ENCODE results near the gene OSCAR. TPM values are rescaled to one million over a fixed set of nuclear protein-coding genes. Genes with fewer than 3 reads are reported as not detected.

OSCAR gene
- total RNA-seq, 1 donor from 2014 or later: 0.20 TPM

DNA sequence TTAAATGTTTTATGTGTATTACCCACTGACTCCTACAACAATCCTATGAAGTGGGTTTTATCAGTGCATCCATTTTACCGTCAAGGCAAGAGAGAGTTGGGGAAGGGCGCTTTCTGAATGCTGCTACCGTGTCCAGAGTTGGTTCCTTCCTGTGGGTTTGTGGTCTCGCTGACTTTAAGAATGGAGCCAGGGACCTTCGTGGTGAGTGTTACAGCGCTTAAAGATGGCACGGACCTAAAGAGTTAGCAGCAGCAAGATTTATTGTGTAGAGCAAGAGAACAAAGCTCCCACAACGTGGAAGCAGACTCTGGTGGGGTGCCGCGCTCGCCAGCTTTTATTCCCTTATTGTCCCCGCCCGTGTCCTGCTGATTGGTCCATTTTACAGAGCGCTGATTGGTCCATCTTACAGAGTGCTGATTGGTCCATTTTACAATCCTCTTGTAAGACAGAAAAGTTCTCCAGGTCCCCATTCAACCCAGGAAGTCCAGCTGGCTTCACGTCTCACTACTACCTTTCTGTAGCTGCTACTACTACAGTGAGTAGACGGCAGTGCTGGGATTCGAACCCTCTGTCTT, 6.1 kb downstream of the OSCAR start:
- DNase-seq (ENCODE audit: low read depth) (no peak), FAIRE-seq (no peak)
- H3K27me3 ChIP-seq (ENCODE audit: insufficient read depth, low read length): no peaks in the 10 kb centered on the region
- no peak overlapping the region for H3K4me3 ChIP-seq (ENCODE audit: insufficient read depth, low read depth, low read length)
- peaks cover 4% of the 10 kb centered on the region for H3K9me3 ChIP-seq (ENCODE audit: insufficient read depth, low read depth, low read length)
- H3K27me3 Mint-ChIP-seq (ENCODE audit: low read depth, unreplicated experiment): peaks cover 14% of the 10 kb centered on the region
- H3K4me3 Mint-ChIP-seq (ENCODE audit: unreplicated experiment): no peak overlapping the region
- H3K36me3 ChIP-seq (ENCODE audit: insufficient read depth, low read length): no peaks in the 10 kb centered on the region
- no peak overlapping the region for H3K27ac Mint-ChIP-seq (ENCODE audit: unreplicated experiment)
- no peaks in the 10 kb centered on the region for H3K4me1 Mint-ChIP-seq (ENCODE audit: low read depth, unreplicated experiment)
- no peaks in the 10 kb centered on the region for H3K36me3 Mint-ChIP-seq (ENCODE audit: low read depth, unreplicated experiment)
- no peaks in the 10 kb centered on the region for H3K9me3 Mint-ChIP-seq (ENCODE audit: unreplicated experiment)
- peaks cover 5% of the 10 kb centered on the region for H3K4me1 ChIP-seq (ENCODE audit: insufficient read depth, low read length)
- TF ChIP-seq EZH2 (IDR thresholded peaks at IDR 0.05; ENCODE audit: insufficient read depth, low read length) (no peak), CTCF (IDR thresholded peaks at IDR 0.05; ENCODE audit: insufficient read depth, low read depth, low read length) (no peak)
- H3K4me2 ChIP-seq (ENCODE audit: low read length): no peak overlapping the region
- no peak overlapping the region for H3K27ac ChIP-seq (ENCODE audit: low read depth, low read length)
- H4K20me1 ChIP-seq (ENCODE audit: insufficient read depth, low read length): no peaks in the 10 kb centered on the region
- no peaks in the 10 kb centered on the region for H3K79me2 ChIP-seq (ENCODE audit: insufficient read depth, low read length)
- H2AFZ ChIP-seq (ENCODE audit: low read depth, low read length): no peak overlapping the region
- H3K9ac ChIP-seq (ENCODE audit: low read length): no peak overlapping the region

DNA sequence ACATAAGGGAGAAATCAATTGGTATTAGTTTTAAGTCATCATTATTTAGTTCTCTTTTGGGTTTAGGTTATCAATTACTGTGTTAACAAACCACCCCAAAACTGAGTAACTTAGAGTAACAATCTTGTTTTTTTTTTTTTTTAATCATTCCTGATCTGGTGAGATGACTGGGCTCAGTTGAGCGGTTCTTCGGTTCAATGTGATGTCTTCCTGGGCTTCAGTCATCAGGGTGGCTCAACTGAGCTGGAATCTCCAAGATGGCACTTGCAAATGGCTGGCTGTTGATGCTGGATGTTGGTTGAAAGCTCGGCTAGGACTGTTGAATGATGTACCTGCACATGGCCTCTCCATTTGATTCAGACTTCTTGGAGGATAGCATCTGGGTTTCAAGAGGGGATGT, 16.2 kb downstream of the OSCAR start:
- DNase-seq (ENCODE audit: low read depth) (no peak), FAIRE-seq (no peak)
- no peaks in the 10 kb centered on the region for H4K20me1 ChIP-seq (ENCODE audit: insufficient read depth, low read length)
- H3K4me1 ChIP-seq (ENCODE audit: insufficient read depth, low read length): no peaks in the 10 kb centered on the region
- no peaks in the 10 kb centered on the region for H3K79me2 ChIP-seq (ENCODE audit: insufficient read depth, low read length)
- no peak overlapping the region for H3K27ac ChIP-seq (ENCODE audit: low read depth, low read length)
- H3K27me3 Mint-ChIP-seq (ENCODE audit: low read depth, unreplicated experiment): peaks cover 5% of the 10 kb centered on the region
- no peak overlapping the region for H3K9ac ChIP-seq (ENCODE audit: low read length)
- no peak for TF ChIP-seq EZH2 (IDR thresholded peaks at IDR 0.05; ENCODE audit: insufficient read depth, low read length)
- no peak for TF ChIP-seq CTCF (IDR thresholded peaks at IDR 0.05; ENCODE audit: insufficient read depth, low read depth, low read length)
- H3K9me3 ChIP-seq (ENCODE audit: insufficient read depth, low read depth, low read length): peaks cover 9% of the 10 kb centered on the region
- no peak overlapping the region for H2AFZ ChIP-seq (ENCODE audit: low read depth, low read length)
- no peak overlapping the region for H3K4me3 ChIP-seq (ENCODE audit: insufficient read depth, low read depth, low read length)
- H3K27me3 ChIP-seq (ENCODE audit: insufficient read depth, low read length): no peaks in the 10 kb centered on the region
- H3K36me3 ChIP-seq (ENCODE audit: insufficient read depth, low read length): no peaks in the 10 kb centered on the region
- H3K4me1 Mint-ChIP-seq (ENCODE audit: low read depth, unreplicated experiment): no peaks in the 10 kb centered on the region
- no peak overlapping the region for H3K27ac Mint-ChIP-seq (ENCODE audit: unreplicated experiment)
- peaks cover 4% of the 10 kb centered on the region for H3K9me3 Mint-ChIP-seq (ENCODE audit: unreplicated experiment)
- H3K36me3 Mint-ChIP-seq (ENCODE audit: low read depth, unreplicated experiment): no peaks in the 10 kb centered on the region
- H3K4me2 ChIP-seq (ENCODE audit: low read length): no peak overlapping the region
- H3K4me3 Mint-ChIP-seq (ENCODE audit: unreplicated experiment): no peak overlapping the region

GRCh38 chr19:54081032-54081431, 19.6 kb downstream of the OSCAR start, which contains the start of gene TARM1:
Gene TARM1, minus strand, starts transcription at chr19:54081365. Its CDS starts 25 bp downstream, at chr19:54081340.
- H3K36me3 ChIP-seq (ENCODE audit: insufficient read depth, low read length): no peaks in the 10 kb centered on the region
- TF ChIP-seq CTCF (IDR thresholded peaks at IDR 0.05; ENCODE audit: insufficient read depth, low read depth, low read length): no peak
- no peak for TF ChIP-seq EZH2 (IDR thresholded peaks at IDR 0.05; ENCODE audit: insufficient read depth, low read length)
- no peak for DNase-seq (ENCODE audit: low read depth)
- no peaks in the 10 kb centered on the region for H3K27me3 ChIP-seq (ENCODE audit: insufficient read depth, low read length)
- no peak for FAIRE-seq
- H3K27ac ChIP-seq (ENCODE audit: low read depth, low read length): no peak within 1 kb of the TSS
- peaks cover 8% of the 10 kb centered on the region for H3K27me3 Mint-ChIP-seq (ENCODE audit: low read depth, unreplicated experiment)
- peaks cover 4% of the 10 kb centered on the region for H3K9me3 Mint-ChIP-seq (ENCODE audit: unreplicated experiment)
- no peak within 1 kb of the TSS for H3K27ac Mint-ChIP-seq (ENCODE audit: unreplicated experiment)
- H3K4me3 ChIP-seq (ENCODE audit: insufficient read depth, low read depth, low read length): no peak within 1 kb of the TSS
- H4K20me1 ChIP-seq (ENCODE audit: insufficient read depth, low read length): no peaks in the 10 kb centered on the region
- no peak within 1 kb of the TSS for H3K9ac ChIP-seq (ENCODE audit: low read length)
- no peaks in the 10 kb centered on the region for H3K36me3 Mint-ChIP-seq (ENCODE audit: low read depth, unreplicated experiment)
- no peak within 1 kb of the TSS for H3K4me3 Mint-ChIP-seq (ENCODE audit: unreplicated experiment)
- no peak within 1 kb of the TSS for H3K4me2 ChIP-seq (ENCODE audit: low read length)
- no peaks in the 10 kb centered on the region for H3K79me2 ChIP-seq (ENCODE audit: insufficient read depth, low read length)
- H2AFZ ChIP-seq (ENCODE audit: low read depth, low read length): no peak within 1 kb of the TSS
- peaks cover 9% of the 10 kb centered on the region for H3K9me3 ChIP-seq (ENCODE audit: insufficient read depth, low read depth, low read length)
- H3K4me1 Mint-ChIP-seq (ENCODE audit: low read depth, unreplicated experiment): no peaks in the 10 kb centered on the region
- H3K4me1 ChIP-seq (ENCODE audit: insufficient read depth, low read length): no peaks in the 10 kb centered on the region
